GM21619 (cell line): ENCODE measurements around the gene CD70.
"Not testable (repeated sequence)": the region's sequence is repeated elsewhere in the genome, so short reads cannot be mapped to it uniquely, and the experiment has no call there.

ENCODE experiments used
- ATAC-seq: cut with Tn5 transposase; IDR thresholded peaks from one replicate; pipeline ENCODE4 v1.9.1; 2021; ENCODE audit not compliant: unreplicated experiment

Gene CD70, protein sequence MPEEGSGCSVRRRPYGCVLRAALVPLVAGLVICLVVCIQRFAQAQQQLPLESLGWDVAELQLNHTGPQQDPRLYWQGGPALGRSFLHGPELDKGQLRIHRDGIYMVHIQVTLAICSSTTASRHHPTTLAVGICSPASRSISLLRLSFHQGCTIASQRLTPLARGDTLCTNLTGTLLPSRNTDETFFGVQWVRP

DNA sequence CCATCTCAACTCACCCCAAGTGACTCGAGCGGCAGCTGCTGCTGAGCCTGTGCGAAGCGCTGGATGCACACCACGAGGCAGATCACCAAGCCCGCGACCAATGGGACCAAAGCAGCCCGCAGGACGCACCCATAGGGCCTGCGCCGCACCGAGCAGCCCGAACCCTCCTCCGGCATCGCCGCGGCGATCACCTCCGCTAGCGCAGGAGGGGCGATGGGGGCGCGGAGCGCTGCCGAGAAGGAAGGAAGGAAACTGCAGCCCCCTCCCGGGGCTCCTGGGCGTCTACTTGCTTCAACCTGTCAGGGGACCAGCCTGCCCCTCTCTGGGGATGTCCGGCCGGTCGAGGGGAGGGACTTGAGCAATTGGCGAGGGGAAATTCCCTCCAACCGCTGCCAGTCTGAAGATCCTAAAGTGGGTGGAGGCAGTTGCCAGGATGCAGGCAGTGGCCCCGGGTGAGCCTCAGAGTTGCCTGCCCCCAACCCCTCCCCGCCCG is at the start of gene CD70:
TSS of gene CD70 (minus strand) at position 324 of the 493 bp plus-strand sequence. CDS start at position 176, 148 bp downstream.
- ATAC-seq = peak; percentile 50

DNA sequence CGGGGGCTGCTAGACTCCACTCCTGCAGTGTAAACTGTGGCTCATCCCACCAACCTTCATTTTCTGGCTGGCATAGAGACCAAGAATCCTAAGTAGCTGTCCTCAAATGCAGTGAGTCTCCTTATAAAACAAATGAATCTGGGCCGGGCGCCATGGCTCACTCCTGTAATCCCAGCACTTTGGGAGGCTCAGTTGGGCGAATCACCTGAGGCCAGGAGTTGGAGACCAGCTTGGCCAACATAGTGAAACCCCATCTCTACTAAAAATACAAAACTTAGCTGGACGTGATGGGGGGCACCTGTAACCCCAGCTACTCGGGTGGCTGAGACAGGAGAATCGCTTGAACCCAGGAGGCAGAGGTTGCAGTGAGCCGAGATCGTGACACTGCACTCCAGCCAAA is 49.4 kb upstream of the CD70 start:
- ATAC-seq = not testable (repeated sequence)

GRCh38 chr19:6639439-6639838 is 48.5 kb upstream of the CD70 start:
- ATAC-seq = no peak

DNA sequence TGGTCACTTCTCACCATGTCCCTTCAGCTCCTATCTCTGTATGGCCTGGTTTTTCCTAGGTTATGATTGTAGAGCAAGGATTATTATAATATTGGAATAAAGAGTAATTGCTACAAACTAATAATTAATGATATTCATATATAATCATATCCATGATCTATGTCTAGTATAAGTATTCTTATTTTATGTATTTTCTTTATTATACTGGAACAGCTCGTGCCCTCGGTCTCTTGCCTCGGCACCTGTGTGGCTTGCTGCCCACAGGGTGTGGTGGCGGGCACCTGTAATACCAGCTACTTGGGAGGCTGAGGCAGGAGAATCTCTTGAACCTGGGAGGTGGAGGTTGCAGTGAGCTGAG is 42.5 kb upstream of the CD70 start:
- ATAC-seq = not testable (repeated sequence)

- ATAC-seq = not testable (repeated sequence)
Observed at GRCh38 chr19:6632747-6633455, 42.0 kb upstream of the CD70 start.

DNA sequence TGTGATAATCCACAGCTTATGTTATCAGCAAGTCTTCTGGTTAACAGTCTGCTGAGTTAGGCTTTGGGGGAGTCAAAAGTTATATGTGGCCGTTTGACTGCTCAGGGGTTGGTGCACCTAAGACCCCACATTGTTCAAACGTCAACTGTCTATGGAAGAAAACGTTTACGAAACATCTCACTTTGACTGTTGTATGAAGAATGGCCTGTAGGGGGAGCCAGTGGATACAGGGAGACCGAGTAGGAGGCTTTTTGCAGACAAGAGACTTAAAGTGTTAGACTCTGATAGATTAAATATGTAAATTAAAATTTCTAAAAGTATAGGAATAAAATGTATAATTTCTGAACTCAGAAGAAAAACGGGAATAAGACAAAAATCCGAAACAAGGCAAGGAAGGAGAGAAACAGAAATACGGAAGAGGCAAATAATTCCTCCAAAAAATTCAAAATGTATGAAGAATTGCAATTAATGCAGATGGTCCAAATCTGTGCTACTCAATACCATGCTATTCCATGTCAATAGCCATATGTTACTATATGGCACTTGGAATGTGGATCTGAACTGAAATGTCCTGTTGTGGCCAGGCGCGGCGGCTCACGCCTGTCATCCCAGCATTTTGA is 41.2 kb upstream of the CD70 start:
- ATAC-seq = no peak

DNA sequence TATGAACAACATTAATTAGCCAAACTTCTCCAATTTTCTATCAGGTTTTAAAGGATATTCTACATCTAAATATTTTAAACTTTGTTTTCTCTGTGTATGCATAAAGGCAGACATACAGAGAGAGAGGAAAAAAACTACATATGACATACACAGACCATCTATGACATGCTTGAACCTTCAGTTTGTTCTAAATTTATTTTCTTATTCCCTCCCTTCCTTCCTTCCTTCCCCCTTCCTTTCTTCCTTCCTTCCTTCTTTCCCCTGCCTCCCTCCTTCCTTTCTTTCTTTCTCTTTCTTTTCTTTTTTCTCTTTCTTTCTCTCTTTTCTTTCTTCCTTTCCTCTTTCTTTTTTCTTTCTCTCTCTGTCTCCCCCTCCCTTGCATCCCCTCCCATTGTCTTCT is 35.8 kb upstream of the CD70 start:
- no peak for ATAC-seq

GRCh38 chr19:6617374-6617773 is 26.4 kb upstream of the CD70 start:
- ATAC-seq = no peak

GRCh38 chr19:6616011-6616410 is 25.1 kb upstream of the CD70 start:
- ATAC-seq = no peak

- ATAC-seq = no peak
Observed at GRCh38 chr19:6613711-6614110, 22.8 kb upstream of the CD70 start.

GRCh38 chr19:6610934-6611852 is 20.2 kb upstream of the CD70 start:
- no peak for ATAC-seq

- no peak for ATAC-seq
Observed at GRCh38 chr19:6608940-6609339, 18.0 kb upstream of the CD70 start.

- not testable (repeated sequence) for ATAC-seq
Observed at GRCh38 chr19:6608146-6608545, 17.2 kb upstream of the CD70 start.

DNA sequence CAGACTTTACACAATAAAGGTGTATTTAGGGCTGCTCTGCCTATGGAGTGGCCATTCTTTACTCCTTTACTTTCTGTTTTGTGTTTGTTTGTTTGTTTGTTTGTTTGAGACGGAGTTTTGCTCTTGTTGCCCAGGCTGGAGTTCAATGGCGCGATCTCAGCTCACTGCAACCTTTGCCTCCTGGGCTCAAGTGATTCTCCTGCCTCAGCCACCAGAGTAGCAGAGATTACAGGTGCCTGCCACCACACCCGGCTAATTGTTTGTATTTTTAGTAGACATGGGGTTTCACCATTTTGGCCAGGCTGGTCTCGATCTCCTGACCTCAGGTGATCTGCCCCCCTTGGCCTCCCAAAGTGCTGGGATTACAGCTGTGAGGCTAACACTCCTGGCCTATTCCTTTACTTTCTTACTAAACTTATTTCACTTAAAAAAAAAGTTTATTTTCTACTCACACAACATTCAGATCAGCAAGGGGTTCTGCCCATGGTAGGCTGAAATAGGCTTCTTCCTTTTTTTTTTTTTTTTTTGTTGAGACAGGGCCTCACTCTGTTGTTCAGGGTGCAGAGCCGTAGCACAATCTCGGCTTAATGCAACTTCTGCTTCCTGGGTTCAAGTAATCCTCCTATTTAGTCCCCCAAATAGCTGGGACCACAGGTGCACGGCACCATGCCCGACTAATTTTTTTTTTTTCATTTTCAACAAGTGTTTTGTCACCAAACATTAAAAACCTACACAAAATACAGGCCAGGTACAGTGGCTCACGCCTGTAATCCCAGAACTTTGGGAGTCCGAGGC is 15.5 kb upstream of the CD70 start:
- not testable (repeated sequence) for ATAC-seq

DNA sequence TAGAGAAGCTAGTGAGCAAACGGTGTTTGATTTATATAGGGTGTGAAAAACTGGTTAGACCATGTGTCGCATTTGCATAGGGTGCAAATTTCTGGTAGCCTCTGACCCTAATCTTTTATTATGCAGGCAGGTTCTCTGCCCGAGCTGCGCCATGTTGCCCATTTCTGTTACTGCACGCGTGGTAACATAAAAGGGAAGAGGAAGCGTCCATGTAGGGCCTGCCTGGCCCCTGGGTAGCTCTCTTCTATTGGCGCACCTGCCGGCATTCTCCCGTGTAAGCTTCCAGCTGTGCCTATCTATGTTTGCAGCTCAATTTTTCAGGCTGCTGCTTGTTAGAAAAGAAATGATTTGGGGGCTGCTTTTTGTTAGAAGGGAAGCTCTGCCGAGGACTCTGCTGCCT is 14.0 kb upstream of the CD70 start:
- ATAC-seq = no peak

DNA sequence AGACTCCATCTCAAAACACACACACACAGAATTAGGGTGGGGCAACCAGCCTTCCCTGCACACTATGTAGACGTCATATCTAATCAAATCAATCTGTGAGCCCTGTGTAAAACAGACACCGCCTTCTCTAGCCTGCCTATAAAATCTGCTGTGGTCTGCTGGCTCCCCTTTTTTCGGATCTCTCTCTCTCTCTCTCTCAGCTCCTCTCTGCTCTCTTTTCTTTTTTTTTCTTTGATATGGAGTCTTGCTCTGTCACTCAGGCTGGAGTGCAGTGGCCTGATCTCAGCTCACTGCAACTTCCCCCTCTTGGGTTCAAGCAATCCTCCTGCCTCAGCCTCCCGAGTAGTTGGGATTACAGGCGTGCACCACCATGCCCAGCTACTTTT is 11.8 kb upstream of the CD70 start:
- ATAC-seq = no peak

DNA sequence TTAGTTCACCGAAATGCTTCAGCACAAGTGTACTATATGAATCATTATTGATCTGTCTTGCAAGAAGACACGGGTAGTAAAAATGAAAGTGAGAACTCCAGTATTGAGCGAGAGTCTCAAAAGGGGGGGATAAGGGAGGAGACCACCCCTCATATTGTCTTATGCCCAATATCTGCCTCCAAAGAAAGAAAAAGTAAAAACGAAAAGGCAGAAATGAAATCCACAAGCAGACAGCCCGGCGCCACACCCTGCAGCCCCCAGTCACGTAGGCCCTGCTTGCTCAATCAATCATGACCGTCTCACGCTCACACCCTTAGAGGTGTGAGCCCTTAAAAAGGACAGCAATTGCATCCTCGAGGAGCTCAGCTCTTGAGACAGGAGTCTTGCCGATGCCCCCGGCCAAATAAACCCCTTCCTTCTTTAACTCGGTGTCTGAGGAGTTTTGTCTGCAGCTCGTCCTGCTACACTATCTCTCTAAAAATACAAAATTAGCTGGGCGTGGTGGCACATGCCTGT is 10.6 kb upstream of the CD70 start:
- peak; percentile 69 for ATAC-seq

GRCh38 chr19:6600951-6601536 is 10.1 kb upstream of the CD70 start:
- ATAC-seq = not testable (repeated sequence)

GRCh38 chr19:6599866-6600454 is 9.0 kb upstream of the CD70 start:
- ATAC-seq = no peak
